ENCODE results near the gene ADAMTS3. TPM values are rescaled to one million over a fixed set of nuclear protein-coding genes. Genes with fewer than 3 reads are reported as not detected.

ADAMTS3 gene
- total RNA-seq, 2 experiments from 2014 or later: not detected

- H3K27ac ChIP-seq (ENCODE audit: low read depth, low read length, poor library complexity, severe bottlenecking): no peak overlapping the region
- no peaks in the 10 kb centered on the region for H3K36me3 ChIP-seq (ENCODE audit: insufficient read depth, low read length)
- ChIA-PET CTCF (ENCODE audit: unreplicated experiment) (no interaction called here), POLR2A (no interaction called here)
- no peak for DNase-seq (ENCODE audit: low spot score)
- H4K20me1 ChIP-seq (ENCODE audit: insufficient read depth, low read length): no peaks in the 10 kb centered on the region
- intact Hi-C loops (cut with micrococcal nuclease; ENCODE audit: unreplicated experiment): no loop called here
- TF ChIP-seq, protein P1, sequence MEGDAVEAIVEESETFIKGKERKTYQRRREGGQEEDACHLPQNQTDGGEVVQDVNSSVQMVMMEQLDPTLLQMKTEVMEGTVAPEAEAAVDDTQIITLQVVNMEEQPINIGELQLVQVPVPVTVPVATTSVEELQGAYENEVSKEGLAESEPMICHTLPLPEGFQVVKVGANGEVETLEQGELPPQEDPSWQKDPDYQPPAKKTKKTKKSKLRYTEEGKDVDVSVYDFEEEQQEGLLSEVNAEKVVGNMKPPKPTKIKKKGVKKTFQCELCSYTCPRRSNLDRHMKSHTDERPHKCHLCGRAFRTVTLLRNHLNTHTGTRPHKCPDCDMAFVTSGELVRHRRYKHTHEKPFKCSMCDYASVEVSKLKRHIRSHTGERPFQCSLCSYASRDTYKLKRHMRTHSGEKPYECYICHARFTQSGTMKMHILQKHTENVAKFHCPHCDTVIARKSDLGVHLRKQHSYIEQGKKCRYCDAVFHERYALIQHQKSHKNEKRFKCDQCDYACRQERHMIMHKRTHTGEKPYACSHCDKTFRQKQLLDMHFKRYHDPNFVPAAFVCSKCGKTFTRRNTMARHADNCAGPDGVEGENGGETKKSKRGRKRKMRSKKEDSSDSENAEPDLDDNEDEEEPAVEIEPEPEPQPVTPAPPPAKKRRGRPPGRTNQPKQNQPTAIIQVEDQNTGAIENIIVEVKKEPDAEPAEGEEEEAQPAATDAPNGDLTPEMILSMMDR (conservative IDR thresholded peaks at IDR 0.05; ENCODE audit: low read length): no peak
- no peak for TF ChIP-seq EZH2phosphoT487 (IDR thresholded peaks at IDR 0.05; ENCODE audit: borderline replicate concordance, low read depth, low read length)
- BruUV-seq (replicated peaks): no TSS peak
- H3K4me1 ChIP-seq (ENCODE audit: insufficient read depth, low read length, poor library complexity, severe bottlenecking): no peaks in the 10 kb centered on the region
- H3K9me3 ChIP-seq (ENCODE audit: low read length): no peaks in the 10 kb centered on the region
- no peak overlapping the region for H3K4me2 ChIP-seq (ENCODE audit: low read length)
- no peaks in the 10 kb centered on the region for H3K79me2 ChIP-seq (ENCODE audit: insufficient read depth, low read depth, low read length)
- H2AFZ ChIP-seq (ENCODE audit: low read length): no peak overlapping the region
- H3K9me2 ChIP-seq (ENCODE audit: insufficient read depth, low read length): no peaks in the 10 kb centered on the region
- H3K4me3 ChIP-seq (ENCODE audit: low read depth, low read length, poor library complexity, severe bottlenecking): no peak overlapping the region
These were observed 68.8 kb downstream of the ADAMTS3 start for GRCh38 chr4:72500214-72500613.

DNA sequence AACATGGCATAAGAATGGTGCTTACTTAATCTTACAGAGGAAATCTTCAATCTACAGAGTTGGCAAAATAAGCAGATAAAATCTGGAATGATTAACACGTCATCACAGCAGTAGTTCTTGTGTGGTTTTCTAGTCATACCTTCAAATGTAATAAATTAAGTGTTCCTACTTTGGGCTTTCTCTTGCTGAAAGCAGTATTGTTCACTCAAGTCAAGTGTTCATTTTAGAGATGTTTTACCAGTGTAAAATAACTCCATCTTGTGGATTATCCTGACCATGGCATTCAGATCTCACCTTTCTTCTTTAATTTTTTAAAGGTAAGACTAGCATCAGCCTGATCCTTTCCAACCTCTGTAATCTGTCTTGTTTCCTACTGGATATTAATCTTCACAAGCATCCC, 72.9 kb downstream of the ADAMTS3 start:
- no TSS peak for BruUV-seq (replicated peaks)
- no peak for DNase-seq (ENCODE audit: low spot score)
- H4K20me1 ChIP-seq (ENCODE audit: insufficient read depth, low read length): no peaks in the 10 kb centered on the region

DNA sequence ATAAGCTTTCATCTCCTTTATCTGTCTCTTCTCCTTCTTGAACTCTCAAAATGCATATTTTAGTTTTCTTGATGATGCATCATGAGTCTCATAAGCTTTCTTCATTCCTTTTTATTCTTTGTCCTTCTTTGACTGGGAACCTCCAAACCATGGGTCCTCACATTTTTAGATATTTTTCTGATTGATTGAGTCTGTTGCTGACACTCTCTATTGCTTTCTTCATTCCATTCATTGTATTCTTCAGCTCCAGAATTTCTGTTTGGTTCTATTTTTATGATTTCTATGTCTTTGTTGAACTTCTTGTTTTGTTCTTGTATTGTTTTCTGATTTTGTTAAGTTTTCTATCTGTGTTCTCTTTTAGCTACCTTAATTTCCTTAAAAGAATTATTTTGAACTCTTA, 74.9 kb downstream of the ADAMTS3 start:
- ChIA-PET CTCF (ENCODE audit: unreplicated experiment) (no interaction called here), POLR2A (no interaction called here)
- H3K79me2 ChIP-seq (ENCODE audit: insufficient read depth, low read depth, low read length): no peaks in the 10 kb centered on the region
- TF ChIP-seq, protein P1 (conservative IDR thresholded peaks at IDR 0.05; ENCODE audit: low read length): no peak
- no peak for TF ChIP-seq EZH2phosphoT487 (IDR thresholded peaks at IDR 0.05; ENCODE audit: borderline replicate concordance, low read depth, low read length)
- H3K4me1 ChIP-seq (ENCODE audit: insufficient read depth, low read length, poor library complexity, severe bottlenecking): no peaks in the 10 kb centered on the region
- no peaks in the 10 kb centered on the region for H3K9me3 ChIP-seq (ENCODE audit: low read length)
- H3K36me3 ChIP-seq (ENCODE audit: insufficient read depth, low read length): no peaks in the 10 kb centered on the region
- no peak overlapping the region for H2AFZ ChIP-seq (ENCODE audit: low read length)
- no peak overlapping the region for H3K4me2 ChIP-seq (ENCODE audit: low read length)
- no TSS peak for BruUV-seq (replicated peaks)
- H4K20me1 ChIP-seq (ENCODE audit: insufficient read depth, low read length): no peaks in the 10 kb centered on the region
- no peak overlapping the region for H3K27ac ChIP-seq (ENCODE audit: low read depth, low read length, poor library complexity, severe bottlenecking)
- intact Hi-C loops (cut with micrococcal nuclease; ENCODE audit: unreplicated experiment): no loop called here
- DNase-seq (ENCODE audit: low spot score): no peak
- no peak overlapping the region for H3K4me3 ChIP-seq (ENCODE audit: low read depth, low read length, poor library complexity, severe bottlenecking)
- H3K9me2 ChIP-seq (ENCODE audit: insufficient read depth, low read length): no peaks in the 10 kb centered on the region

More for the DNA sequence above, 72.9 kb downstream of the ADAMTS3 start:
- no peak for TF ChIP-seq EZH2phosphoT487 (IDR thresholded peaks at IDR 0.05; ENCODE audit: borderline replicate concordance, low read depth, low read length)
- TF ChIP-seq, protein P1 (conservative IDR thresholded peaks at IDR 0.05; ENCODE audit: low read length): no peak
- Histone ChIP-seq H2AFZ (ENCODE audit: low read length) (no peak overlapping the region), H3K4me3 (ENCODE audit: low read depth, low read length, poor library complexity, severe bottlenecking) (no peak overlapping the region), H3K4me2 (ENCODE audit: low read length) (no peak overlapping the region), H3K9me3 (ENCODE audit: low read length) (no peaks in the 10 kb centered on the region), H3K36me3 (ENCODE audit: insufficient read depth, low read length) (no peaks in the 10 kb centered on the region), H3K4me1 (ENCODE audit: insufficient read depth, low read length, poor library complexity, severe bottlenecking) (no peaks in the 10 kb centered on the region), H3K27ac (ENCODE audit: low read depth, low read length, poor library complexity, severe bottlenecking) (no peak overlapping the region), H3K79me2 (ENCODE audit: insufficient read depth, low read depth, low read length) (no peaks in the 10 kb centered on the region), H3K9me2 (ENCODE audit: insufficient read depth, low read length) (no peaks in the 10 kb centered on the region)
- ChIA-PET CTCF (ENCODE audit: unreplicated experiment) (no interaction called here), POLR2A (no interaction called here)
- intact Hi-C loops (cut with micrococcal nuclease; ENCODE audit: unreplicated experiment): no loop called here

Data from OCI-LY7 (cell line).